Smooth muscle cell (in vitro differentiated cells): Measurements from ENCODE around the gene DPM2. TPM values are rescaled to one million over a fixed set of nuclear protein-coding genes. Genes with fewer than 3 reads are reported as not detected.

Experiments used
- DNase-seq: peaks from one replicate; lab custom pipeline; 2025; ENCODE audit not compliant: unreplicated experiment; lab: John Stamatoyannopoulos, UW
- H2AFZ ChIP-seq: fragments of 200-600 bp; sonication (generic); 2 replicates; pipeline ENCODE4 v1.6.0; 2016; ENCODE audit warnings: antibody characterized with exemption, low read depth, mild to moderate bottlenecking
- H3F3A ChIP-seq: fragments of 200-600 bp; sonication (generic); 2 replicates; pipeline ENCODE4 v1.6.0; 2017; ENCODE audit warnings: antibody characterized with exemption, low read depth
- H3K27ac ChIP-seq: fragments of 200-600 bp; sonication (generic); 2 replicates; pipeline ENCODE4 v1.5.1; 2016; ENCODE audit warnings: low read depth, mild to moderate bottlenecking
- H3K27me3 ChIP-seq: fragments of 200-600 bp; sonication (generic); 2 replicates; pipeline ENCODE4 v1.6.1; 2016; ENCODE audit warnings: low read depth, mild to moderate bottlenecking
- H3K36me3 ChIP-seq: fragments of 200-600 bp; sonication (generic); 2 replicates; pipeline ENCODE4 v1.5.1; 2016; ENCODE audit warnings: low read depth
- H3K4me1 ChIP-seq: fragments of 200-600 bp; sonication (generic); 2 replicates; pipeline ENCODE4 v1.5.1; 2016; ENCODE audit warnings: low read depth
- H3K4me2 ChIP-seq: fragments of 200-600 bp; sonication (generic); 2 replicates; pipeline ENCODE4 v1.6.0; 2016; ENCODE audit warnings: mild to moderate bottlenecking
- H3K4me3 ChIP-seq: fragments of 200-600 bp; sonication (generic); 2 replicates; pipeline ENCODE4 v1.5.1; 2016; ENCODE audit warnings: mild to moderate bottlenecking
- H3K79me2 ChIP-seq: fragments of 200-600 bp; sonication (generic); 2 replicates; pipeline ENCODE4 v1.6.0; 2016; ENCODE audit warnings: low read depth, mild to moderate bottlenecking
- H3K9ac ChIP-seq: fragments of 200-600 bp; sonication (generic); 2 replicates; pipeline ENCODE4 v1.6.0; 2016; ENCODE audit warnings: low read depth
- H3K9me3 ChIP-seq: fragments of 200-600 bp; sonication (generic); replicated peaks from 2 replicates; pipeline ENCODE4 v1.5.1; 2016; ENCODE audit warnings: low read depth
- H4K20me1 ChIP-seq: fragments of 200-600 bp; sonication (generic); 2 replicates; pipeline ENCODE4 v1.6.0; 2016; ENCODE audit warnings: low read depth
- WGBS: methylation state at CpG from one replicate; pipeline ENCODE4 v1.1.7; 2016; ENCODE audit warnings: low lambda C conversion rate; 5-methylcytosine and 5-hydroxymethylcytosine counted together
- polyA plus RNA-seq: library from polyadenylated mRNA; unstranded; fragments of >200 nt; fragmentation: Nextera tagmentation; extraction: Ambion mirVana; gene quantifications from 2 replicates; pipeline ENCODE4 v1.2.1, GENCODE V29; 2016
- total RNA-seq: library from RNA; depleted of rRNA; stranded (reverse); fragments of >200 nt; gene quantifications from 2 replicates; pipeline ENCODE4 v1.2.3, GENCODE V29; 2014
- TF ChIP-seq, protein P1 (sequence below): fragments of 200-600 bp; sonication (generic); IDR thresholded peaks from 2 replicates; pipeline ENCODE4 v1.5.1; 2017; ENCODE audit warnings: borderline replicate concordance, mild to moderate bottlenecking, antibody characterized with exemption; ENCODE audit not compliant: insufficient read depth, poor library complexity, severe bottlenecking

The DPM2 gene
- total and polyA plus RNA-seq, 2 experiments from 2014 or later, result 23.6 to 68.5 TPM

DNA sequence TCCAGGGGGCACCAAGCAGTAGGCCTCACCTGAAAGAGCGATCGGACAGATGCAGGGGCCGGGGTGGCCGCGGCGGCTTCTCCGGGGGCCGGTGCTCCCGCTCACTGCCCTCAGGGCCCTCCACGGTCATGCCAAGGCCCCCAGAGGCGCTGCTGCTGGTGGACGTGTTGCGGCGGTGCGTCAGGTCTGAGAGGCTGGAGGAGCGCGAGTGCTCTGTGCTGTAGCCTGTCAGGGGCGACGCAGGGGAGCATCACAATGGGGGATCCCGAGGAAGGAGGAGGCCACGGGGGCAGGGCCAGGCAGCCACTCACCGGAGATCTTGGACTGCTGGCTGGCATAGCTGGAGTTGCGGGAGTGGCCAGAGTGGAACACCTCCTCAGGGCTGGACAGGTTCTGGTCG is 7.7 kb upstream of the DPM2 start:
- WGBS, result 100% methylated on average over 16 of the region's 24 CpGs
- Histone ChIP-seq H3K79me2 (peaks cover 5% of the 10 kb centered on the region), H3K9me3 (no peaks in the 10 kb centered on the region), H3K4me1 (no peaks in the 10 kb centered on the region), H3K9ac (no peak overlapping the region), H3K27me3 (no peaks in the 10 kb centered on the region), H4K20me1 (peaks cover 19% of the 10 kb centered on the region), H3K4me3 (no peak overlapping the region), H3K4me2 (no peak overlapping the region), H3F3A (peaks cover 4% of the 10 kb centered on the region), H3K27ac (no peak overlapping the region), H3K36me3 (no peaks in the 10 kb centered on the region), H2AFZ (no peak overlapping the region)
- TF ChIP-seq, protein P1, sequence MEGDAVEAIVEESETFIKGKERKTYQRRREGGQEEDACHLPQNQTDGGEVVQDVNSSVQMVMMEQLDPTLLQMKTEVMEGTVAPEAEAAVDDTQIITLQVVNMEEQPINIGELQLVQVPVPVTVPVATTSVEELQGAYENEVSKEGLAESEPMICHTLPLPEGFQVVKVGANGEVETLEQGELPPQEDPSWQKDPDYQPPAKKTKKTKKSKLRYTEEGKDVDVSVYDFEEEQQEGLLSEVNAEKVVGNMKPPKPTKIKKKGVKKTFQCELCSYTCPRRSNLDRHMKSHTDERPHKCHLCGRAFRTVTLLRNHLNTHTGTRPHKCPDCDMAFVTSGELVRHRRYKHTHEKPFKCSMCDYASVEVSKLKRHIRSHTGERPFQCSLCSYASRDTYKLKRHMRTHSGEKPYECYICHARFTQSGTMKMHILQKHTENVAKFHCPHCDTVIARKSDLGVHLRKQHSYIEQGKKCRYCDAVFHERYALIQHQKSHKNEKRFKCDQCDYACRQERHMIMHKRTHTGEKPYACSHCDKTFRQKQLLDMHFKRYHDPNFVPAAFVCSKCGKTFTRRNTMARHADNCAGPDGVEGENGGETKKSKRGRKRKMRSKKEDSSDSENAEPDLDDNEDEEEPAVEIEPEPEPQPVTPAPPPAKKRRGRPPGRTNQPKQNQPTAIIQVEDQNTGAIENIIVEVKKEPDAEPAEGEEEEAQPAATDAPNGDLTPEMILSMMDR, result no peak
- DNase-seq, result no peak

DNA sequence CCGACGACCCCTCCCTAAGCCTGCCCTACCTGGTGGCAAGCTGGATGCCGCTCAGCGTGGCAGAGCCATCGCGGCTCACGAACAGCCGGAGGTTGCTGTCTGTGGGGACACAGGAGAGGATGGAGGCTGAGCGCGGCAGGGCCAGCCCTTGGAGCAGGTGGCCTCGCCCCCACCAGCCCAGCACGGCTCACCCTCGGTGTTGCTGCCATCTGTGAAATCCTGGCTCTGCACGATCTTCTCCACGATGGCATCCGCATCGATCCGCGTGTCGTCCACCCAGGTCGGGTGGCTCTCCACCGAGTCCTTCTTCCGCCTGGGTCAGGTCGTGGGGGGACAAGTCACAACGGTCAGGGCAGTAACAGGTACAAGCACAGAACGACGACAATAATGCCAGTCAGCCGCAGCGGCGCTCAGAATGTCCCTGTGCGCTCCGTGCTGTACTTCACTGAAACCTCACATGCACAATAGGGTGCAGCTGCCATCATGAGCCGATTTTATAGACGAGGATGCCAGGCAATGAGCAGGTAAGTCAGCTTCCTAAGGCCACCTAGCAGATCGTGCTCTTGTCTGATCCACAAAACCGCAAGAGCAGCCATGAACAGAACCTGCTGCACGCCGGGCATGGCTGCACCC is 7.0 kb upstream of the DPM2 start:
- no peaks in the 10 kb centered on the region for H3K36me3 ChIP-seq
- peaks cover 2% of the 10 kb centered on the region for H3K79me2 ChIP-seq
- no peak for DNase-seq
- TF ChIP-seq, protein P1, result no peak
- no peak overlapping the region for H3K27ac ChIP-seq
- no peaks in the 10 kb centered on the region for H3K4me1 ChIP-seq
- no peaks in the 10 kb centered on the region for H3K27me3 ChIP-seq
- peaks cover 13% of the 10 kb centered on the region for H4K20me1 ChIP-seq
- no peaks in the 10 kb centered on the region for H3K9me3 ChIP-seq
- H3F3A ChIP-seq, result peaks cover 4% of the 10 kb centered on the region
- no peak overlapping the region for H3K4me2 ChIP-seq
- H3K4me3 ChIP-seq, result no peak overlapping the region
- no peak overlapping the region for H2AFZ ChIP-seq
- H3K9ac ChIP-seq, result no peak overlapping the region
- WGBS, result 97% methylated on average over 33 of the region's 38 CpGs

DNA sequence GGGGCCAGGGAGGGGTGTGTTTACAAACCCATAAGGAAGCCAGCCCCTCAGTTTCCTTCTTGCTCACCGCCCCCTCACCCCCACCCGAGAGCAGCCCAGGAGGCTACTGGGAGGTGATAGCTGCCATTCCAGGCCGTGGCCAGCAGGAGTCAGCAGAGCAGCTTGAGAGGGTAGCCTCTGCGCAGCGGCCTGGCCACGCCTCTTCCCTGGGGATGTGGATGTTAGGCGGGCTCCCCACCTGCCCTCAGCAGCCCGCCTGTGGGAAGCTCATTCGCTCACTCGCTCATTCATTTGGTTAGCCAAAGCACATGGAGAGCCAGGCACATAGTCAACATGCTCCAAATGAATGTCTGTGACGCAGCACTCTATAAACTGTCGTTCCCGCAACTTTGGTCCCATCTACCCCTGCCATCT is 6.1 kb upstream of the DPM2 start:
- TF ChIP-seq, protein P1, result peak; percentile 92
- no peak overlapping the region for H3K4me2 ChIP-seq
- H3K4me3 ChIP-seq, result no peak overlapping the region
- H3K36me3 ChIP-seq, result no peaks in the 10 kb centered on the region
- H3K4me1 ChIP-seq, result no peaks in the 10 kb centered on the region
- H4K20me1 ChIP-seq, result peaks cover 8% of the 10 kb centered on the region
- DNase-seq, result peak; percentile 40
- H3K9ac ChIP-seq, result no peak overlapping the region
- WGBS, result 36% methylated on average over 13 of the region's 13 CpGs
- H3F3A ChIP-seq, result peaks cover 4% of the 10 kb centered on the region
- no peak overlapping the region for H3K27ac ChIP-seq
- no peak overlapping the region for H2AFZ ChIP-seq
- no peaks in the 10 kb centered on the region for H3K79me2 ChIP-seq
- H3K27me3 ChIP-seq, result no peaks in the 10 kb centered on the region
- no peaks in the 10 kb centered on the region for H3K9me3 ChIP-seq

DNA sequence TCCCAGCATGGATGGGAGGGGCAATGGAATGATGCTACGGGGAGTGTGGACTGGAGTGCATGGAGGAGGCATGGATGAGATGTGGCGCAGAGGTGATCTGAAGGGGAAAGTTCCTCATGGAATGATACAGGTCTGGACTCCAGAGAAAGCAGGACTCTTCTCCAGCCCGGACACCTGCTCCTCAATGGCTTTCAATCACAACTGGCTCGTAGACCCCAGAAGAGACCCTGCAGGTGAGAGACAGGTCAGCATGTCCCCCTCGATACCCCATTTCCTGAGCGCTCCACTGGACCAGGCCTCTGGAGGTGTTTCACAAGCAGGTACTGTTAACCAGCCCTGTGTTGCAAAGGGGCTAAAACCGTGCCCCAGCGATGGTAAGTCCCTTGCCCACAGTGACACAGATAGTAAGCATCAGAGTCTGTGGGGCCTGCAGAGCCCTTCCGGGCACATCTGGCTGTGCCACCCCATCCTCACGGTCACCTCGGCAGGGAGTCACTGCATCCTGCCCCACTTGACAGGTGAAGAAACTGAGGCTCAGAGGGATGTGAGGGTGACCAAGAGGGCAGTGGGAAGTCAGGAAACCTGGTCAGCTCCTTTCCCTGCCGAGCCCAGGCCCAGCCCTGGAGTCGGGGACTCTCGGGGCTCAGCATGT is 5.5 kb upstream of the DPM2 start:
- no peak for DNase-seq
- WGBS, result 90% methylated on average over 13 of the region's 14 CpGs
- Histone ChIP-seq H4K20me1 (peaks cover 8% of the 10 kb centered on the region), H3K4me2 (no peak overlapping the region), H3F3A (peaks cover 4% of the 10 kb centered on the region), H3K4me1 (no peaks in the 10 kb centered on the region), H3K79me2 (no peaks in the 10 kb centered on the region), H3K27me3 (no peaks in the 10 kb centered on the region), H3K4me3 (no peak overlapping the region), H3K27ac (no peak overlapping the region), H2AFZ (no peak overlapping the region), H3K9ac (no peak overlapping the region), H3K36me3 (no peaks in the 10 kb centered on the region), H3K9me3 (no peaks in the 10 kb centered on the region)
- TF ChIP-seq, protein P1, result no peak
